NCI-H2029 (cell line): Measurements from ENCODE around the gene NUMB.

Source experiments
- DNase-seq: peaks from one replicate; lab custom pipeline; 2025; lab: John Stamatoyannopoulos, UW

NUMB gene

DNA sequence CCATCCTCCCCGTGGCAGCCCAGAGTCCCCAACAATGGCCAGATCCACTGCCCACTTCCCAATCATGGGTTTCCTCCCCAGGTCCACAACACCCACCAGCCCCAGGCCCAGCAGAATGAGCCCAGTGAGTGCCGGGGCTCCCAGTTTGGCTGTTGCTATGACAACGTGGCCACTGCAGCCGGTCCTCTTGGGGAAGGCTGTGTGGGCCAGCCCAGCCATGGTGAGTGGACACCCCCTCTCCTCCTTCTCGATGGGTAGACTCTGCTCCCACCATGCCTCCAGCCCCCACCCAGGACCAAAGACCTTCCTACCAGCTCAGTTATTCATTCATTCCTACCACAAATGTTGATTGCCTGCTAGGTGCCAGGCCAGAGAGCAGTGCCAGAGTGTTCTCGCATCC is 197.3 kb downstream of the NUMB start:
- DNase-seq = no peak

DNA sequence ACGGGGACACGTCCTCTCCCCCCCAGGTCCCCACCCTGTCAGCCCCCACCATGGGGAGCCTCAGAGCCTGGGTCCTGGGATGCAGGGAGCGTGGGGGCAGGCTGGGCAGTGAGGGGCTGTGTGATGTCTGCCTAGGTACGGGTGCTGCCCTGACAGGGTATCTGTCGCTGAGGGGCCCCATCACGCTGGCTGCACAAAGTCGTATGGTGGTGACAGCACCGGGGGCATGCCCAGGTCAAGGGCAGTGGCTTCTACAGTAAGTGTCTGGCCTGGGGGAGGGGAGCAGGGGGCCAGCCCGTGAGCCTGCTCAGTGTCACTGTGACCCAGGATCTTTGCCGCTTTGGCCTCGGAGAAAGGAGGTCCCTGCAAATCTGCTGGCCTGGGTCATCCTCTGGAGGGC is 197.8 kb downstream of the NUMB start:
- no peak for DNase-seq

DNA sequence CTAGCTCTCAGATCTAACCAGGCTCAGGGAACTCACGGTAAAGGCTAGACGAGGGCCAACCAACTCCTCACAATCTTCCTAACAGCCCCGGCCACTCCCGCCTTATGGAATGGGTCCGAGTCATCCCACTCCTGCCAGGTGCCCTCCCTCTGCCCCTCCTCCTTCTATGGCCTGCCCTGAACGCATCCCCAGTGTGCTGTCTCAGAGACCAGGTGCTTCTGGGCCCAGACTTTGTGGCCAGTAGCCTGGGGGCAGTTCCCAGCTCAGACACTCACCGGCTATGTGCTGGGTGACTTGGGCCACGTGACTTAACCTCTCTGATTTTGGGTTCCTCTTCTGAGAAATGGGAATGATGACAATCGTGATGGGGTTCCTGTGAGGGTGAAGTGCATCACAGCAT is 198.5 kb downstream of the NUMB start:
- no peak for DNase-seq

DNA sequence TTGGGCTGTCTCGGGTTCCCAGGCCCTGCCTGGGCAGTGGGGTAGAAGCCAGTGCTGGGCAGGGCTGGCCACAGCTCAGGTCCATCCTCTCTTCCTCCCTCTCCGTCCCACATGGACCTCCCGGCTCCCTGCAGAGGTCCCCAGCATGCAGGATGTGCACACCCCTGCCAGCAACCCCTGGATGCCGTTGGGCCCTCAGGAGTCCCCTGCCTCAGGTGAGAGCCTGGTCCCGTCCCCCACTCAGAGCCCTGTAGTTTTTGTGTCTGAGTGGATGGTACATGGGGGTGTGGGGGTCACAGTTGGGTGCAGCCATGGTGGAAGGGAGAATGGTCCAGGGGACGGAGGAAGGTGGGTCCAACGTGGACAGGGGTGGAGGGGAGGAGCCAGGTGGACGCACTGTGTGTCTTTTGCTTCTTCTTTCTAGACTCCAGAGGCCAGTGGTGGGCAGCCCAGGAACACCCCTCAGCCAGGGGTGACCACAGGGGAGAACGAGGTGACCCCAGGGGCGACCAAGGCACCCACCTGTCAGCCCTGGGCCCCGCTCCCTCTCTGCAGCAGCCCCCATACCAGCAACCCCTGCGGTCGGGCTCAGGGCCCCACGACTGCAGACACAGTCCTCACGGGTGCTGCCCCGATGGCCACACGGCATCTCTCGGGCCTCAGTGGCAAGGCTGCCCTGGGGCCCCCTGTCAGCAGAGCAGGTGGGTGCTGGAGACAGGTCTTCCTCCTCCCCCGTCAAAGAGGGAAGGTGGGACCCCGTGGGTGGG is 199.3 kb downstream of the NUMB start:
- no peak for DNase-seq

DNA sequence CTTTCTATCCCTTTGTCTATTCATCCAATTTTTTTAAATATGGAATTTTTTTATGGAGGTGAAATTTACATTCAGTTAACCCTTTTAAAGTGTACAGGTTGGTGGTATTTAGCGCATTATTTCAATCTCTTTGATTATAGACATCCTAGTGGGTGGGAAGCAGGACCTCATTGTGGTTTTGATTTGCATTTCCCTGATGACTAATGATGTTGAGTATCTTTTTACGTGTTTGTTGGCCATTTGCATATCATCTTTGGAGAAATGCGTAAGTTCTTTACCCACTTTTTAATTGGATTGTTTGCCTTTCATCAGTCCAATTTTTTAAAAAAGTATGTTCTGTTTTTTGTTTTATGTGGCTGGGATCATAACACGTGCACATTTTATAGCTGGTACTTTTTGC is 200.3 kb downstream of the NUMB start:
- DNase-seq = no peak

DNA sequence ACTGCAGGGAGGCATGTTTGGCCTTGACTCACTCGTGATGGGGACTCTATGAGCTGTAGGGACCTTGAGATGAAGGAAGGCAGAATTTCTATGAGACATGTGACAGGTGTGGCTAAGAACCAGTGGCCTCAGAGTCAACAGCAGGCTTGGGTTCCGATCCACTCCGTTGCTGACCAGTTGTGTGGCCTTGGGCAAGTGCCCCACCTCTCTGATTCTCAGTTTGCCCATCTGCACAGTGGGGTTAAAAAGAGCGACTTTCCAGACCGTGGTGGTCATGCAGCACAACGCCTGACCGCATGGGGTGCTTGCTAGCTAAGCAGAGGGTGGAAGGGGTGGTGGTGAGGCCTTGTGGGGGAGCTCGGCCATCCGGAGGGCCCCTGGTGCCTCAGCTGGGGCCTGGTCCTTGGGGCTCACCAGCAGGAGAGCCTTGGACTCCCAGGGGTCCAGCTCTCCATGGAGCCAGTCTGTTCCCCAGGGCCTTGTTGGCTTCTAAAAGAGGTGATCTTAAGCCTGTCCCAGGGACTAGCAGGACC is 202.6 kb downstream of the NUMB start:
- no peak for DNase-seq

DNA sequence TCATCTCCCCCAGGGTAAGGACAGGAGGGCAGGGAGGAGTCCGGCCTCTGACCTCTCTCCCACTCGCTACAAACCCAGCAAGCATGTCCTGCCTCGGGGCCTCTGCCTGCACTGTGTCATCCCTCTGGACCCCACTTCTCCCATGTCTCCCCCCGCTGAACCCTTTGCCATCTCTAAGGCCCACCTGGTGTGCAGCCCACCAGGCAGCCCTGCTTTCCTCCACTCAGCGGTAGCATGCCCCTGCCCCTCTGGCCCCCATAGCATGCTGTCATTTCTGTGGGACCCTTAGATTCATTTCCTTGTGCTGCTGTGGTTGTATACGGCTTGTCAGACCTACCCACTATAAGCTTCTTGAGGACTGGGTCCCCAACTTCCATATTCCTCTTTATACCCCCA is 203.3 kb downstream of the NUMB start:
- DNase-seq = no peak

DNA sequence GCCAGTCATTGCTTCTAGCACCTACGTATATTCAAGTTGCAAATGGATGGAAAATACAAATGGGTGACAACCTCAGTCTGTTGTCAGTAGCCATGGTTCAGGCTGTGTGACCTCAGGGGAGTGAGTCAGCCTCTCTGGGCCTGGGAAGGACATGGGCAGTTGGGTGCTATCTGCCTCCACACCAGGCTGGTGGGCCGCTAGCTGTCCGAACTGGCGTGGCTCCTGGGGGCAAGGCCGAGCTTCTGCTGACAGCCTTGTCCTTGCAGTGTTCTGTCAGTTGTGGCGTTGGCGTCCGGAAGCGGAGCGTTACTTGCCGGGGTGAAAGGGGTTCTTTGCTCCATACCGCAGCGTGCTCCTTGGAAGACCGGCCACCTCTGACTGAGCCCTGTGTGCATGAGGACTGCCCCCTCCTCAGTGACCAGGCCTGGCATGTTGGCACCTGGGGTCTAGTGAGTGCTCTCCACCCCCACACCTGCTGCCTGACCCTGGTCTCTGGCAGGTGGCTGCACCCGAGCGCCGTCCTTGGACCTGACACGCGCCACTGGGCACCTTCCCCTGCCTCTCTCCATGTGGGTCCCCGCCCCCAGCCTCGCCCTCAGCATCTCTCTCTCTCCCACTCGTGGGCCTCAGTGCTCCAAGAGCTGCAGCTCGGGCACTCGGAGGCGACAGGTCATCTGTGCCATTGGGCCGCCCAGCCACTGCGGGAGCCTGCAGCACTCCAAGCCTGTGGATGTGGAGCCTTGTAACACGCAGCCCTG is 203.9 kb downstream of the NUMB start:
- no peak for DNase-seq

DNA sequence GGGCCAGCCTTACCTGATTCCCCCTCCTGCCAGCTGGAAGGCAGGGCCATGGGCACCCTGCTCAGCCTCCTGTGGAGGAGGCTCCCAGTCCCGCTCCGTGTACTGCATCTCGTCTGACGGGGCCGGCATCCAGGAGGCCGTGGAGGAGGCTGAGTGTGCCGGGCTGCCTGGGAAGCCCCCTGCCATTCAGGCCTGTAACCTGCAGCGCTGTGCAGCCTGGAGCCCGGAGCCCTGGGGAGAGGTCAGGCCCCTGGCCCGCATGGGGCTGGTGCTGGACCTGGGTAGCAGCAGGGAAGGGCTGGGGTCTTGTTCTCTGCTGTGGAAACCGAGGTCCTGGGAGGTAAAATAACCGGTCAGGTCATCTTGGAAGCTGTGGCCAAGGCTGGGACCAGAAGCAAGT is 204.6 kb downstream of the NUMB start:
- no peak for DNase-seq

DNA sequence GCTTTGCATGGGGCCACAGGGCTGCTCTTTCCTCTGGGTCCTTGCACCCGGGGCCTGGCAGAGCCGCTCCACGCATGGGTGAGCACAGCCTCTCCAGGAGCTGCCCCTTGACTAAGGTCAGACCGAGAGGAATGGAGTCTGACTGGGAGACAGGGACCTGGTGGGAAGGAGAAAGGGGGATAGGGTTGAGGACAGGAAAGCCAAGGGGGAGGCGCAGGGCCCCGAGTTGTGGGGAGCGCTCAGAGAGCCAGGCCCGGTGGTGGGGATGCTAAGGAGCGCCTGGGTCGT is 205.1 kb downstream of the NUMB start:
- no peak for DNase-seq

DNA sequence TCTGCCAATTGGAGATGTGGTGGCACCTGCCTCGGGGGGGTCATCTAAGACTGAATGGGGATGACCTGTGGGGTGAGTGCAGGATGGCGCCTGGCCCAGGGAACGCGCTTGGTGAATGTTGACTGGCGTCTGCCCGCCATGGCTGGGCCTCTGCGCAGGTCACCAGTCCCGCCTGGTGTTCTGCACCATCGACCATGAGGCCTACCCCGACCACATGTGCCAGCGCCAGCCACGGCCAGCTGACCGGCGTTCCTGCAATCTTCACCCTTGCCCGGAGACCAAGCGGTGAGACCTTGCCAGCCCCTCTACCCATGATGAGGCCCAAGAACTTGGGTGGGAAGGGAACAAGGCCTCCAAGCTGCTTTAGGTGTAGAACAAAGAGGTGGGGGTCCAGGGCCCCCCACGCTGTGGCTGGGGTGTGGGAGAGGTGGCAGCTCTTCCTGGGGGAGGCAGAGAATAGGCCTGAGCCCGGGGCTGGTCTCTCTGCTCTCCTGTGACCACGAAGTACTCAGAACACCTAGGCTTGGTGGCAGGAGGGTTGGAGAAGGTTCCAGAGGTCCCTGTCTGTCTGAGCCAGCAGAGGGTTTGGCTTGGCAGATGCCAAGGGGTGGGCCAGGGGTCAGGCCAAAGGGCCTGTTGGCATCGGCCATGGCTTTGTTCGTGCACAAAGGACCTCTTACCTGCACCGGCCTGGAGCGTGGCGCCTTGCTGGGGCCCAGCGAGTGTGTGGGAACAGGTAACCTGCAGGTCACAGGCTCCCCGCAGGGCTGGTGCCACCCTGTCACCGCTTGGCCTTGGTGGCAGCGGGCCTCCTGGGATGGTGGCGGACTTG is 205.6 kb downstream of the NUMB start:
- no peak for DNase-seq

DNA sequence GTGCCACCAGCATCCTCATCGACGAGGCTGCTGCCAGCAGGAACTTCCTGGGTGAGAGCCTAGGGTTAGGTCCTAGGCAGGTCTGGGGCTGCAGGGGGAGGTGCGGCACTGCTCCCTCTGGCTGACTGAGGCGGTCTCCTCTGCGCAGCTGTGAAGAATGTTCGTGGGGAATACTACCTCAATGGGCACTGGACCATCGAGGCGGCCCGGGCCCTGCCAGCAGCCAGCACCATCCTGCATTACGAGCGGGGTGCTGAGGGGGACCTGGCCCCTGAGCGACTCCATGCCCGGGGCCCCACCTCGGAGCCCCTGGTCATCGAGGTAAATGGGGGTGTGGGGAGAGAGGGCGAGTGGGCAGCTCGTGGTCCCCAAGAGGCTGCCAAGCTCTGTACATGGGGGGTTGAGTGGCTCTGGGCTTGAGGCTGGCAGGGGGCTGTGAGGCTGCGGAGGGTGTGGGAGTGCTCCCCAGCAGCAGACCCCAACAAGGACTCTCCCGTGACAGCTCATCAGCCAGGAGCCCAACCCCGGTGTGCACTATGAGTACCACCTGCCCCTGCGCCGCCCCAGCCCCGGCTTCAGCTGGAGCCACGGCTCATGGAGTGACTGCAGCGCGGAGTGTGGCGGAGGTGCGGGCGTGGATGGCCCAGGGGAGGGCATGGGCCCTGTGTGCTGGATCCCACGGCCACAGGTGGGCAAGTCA is 206.7 kb downstream of the NUMB start:
- DNase-seq = no peak

DNA sequence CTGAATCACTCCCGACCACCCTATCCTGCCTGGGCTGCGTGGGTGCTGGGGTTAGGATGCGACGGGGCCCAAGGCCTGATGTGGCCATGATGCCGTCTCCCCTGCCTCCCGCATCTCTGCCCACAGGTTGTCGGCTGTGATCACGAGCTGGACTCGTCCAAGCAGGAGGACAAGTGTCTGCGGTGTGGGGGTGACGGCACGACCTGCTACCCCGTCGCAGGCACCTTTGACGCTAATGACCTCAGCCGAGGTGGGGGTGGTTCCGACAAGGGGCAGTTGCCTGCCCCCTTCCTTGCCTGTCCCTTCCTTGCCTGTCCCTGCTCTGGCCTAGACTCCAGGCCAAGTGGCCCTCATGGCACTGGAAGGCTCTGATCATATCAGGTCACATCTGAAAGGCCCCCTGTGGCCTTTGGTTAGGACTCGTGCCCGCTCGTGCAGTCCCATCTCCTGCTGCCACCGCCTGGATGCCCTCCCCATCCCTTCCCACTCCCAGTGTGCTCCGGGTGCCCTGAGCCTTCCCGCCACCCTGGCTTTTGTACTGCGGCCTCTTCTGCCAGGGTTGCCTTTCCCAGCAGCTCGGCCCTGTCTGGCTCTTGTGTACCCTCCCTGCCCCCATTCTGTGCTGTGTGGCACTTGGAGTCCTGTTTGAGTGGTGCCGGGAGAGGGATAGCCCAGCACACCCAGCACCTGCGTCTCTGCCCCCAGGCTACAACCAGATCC is 207.4 kb downstream of the NUMB start:
- DNase-seq = no peak

DNA sequence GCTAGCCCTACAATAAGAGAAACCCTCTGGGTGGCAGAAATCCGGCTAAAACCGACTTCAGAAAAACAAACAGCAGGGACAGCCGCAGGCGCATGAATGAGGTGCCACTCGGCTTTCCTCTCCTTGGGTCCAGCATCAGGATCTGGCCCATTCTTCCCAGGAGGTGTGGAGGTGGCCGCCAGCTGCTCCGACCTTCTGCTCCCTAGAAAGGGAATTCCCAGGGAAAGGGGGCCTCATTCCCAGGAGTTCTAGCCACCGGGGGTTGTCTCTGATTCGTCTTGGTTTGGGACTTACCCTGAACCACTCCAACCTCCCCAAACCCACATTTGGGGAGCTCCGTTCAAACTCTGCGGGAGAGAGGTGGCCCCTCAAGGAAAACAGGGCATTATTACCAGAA is 208.0 kb downstream of the NUMB start:
- DNase-seq = no peak

DNA sequence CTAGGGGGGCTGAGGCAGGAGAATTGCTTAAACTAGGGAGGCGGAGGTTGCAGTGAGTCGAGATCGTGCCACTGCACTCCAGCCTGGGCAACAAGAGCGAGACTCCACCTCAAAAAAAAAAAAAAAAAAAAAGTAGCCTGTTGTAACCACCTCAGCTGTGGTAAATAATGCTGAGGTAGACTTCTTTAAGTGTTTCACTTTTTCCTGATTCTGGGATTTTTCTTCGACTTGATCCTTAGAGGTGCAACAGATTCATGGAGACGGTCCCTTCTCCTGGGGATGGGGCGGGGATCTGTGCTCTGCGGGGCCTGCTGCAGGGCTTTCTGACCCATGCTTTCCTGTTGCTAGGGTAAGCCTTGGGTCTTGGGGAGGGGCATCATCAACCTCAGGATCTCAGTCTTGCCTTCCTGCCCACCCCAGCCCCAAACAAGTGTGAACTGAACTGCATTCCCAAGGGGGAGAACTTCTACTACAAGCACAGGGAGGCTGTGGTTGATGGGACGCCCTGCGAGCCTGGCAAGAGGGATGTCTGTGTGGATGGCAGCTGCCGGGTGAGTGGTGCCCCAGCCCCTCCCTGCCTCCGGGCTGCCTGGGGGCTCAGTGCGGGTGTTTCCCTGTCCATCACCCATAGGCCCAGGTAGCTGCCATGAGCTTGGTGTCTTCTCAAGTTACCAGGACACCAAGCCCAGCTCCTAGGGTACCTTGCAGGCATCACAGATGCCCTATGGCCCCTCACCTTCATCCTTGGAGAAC is 208.6 kb downstream of the NUMB start:
- no peak for DNase-seq

DNA sequence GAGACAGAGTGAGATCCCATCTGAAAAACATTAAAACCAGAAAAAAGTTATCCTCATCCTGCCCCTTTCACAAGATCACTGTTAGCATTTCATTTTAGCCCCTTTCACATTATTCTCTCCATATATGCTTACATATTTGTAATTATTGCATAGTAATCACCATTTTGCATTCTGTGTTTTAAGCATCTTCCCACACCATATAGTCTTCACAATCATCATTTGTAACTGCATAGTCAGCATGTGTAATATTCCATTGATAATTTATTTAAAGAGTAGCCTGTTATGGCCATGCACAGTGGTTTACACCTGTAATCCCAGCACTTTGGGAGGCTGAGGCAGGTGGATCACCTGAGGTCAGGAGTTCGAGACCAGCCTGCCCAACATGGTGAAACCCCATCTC is 209.2 kb downstream of the NUMB start:
- DNase-seq = no peak

DNA sequence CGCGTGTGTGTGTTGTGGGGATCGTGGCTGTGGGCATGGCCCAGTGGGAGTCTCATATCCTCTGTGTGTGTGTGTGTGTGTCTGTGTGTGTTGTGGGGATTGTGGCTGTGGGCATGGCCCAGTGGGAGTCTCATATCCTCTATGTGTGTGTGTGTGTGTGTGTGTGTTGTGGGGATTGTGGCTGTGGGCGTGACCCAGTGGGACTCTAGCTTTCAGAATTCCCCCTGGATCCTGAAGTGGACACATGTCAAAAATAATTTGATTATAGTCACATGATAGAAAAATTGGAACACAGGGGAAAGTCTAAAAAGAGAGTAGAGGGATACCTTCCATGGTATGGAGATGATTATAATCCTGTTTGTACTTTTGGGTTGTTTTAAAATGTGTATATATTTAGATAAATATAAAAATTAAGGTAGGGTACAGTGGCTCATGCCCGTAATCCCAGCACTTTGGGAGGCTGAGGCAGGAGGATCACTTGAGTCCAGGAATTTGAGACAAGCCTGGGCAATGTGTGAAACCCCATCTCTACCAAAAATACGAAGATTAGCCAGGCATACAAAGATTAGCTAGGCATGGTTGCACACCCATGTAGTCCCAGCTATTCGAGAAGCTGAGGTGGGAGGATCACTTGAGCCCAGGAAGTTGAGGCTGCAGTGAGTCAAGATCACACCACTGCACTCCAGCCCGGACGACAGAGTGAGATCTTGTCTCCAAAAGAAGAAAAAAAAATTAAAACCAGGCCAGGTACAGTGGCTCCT is 210.1 kb downstream of the NUMB start:
- no peak for DNase-seq

DNA sequence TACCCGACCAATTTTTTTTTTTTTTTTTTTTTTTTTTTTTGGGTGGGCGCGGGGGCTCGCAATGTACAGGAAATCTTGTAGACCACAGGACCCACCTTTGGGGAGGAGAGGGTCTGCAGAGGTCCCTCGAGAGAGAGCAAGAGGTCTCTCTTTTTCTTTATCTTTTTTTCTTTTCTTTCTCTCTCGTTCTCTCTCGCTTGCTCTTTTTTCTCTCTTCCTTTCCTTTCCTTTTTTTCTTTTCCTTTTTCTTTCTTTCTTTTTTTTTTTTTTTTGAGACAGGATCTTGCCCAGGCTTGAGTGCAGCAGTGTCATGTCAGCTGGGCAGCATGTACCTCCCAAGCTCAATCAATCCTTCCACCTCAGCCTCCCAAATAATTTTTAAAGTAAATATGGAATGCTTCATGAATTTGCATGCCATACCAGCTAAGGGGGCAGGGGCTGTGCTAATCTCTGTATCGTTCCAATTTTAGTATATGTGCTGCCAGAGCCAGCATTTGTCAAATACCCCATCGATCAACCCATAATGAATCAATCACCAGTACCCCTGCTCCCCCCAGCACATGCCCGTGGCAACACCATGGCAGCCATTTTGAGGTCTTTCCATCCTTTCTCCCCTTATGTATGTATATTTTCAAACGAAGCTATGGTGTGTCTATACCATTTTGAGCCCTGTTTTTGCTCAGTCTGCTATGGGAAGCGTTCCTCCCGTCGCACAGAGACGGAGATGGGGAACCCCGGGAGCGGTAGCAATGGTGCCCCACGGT is 211.8 kb downstream of the NUMB start:
- no peak for DNase-seq
